Peyer's patch (tissue), 4 donors: Measurements from ENCODE around the gene PAX4.

Source experiments
- POLR2A ChIP-seq, 2 donors: fragments of 450-650 bp; IDR thresholded peaks; one replicate each; pipeline ENCODE4 v1.5.1; 2017; ENCODE audit warnings: antibody characterized with exemption in 2 of 2, mild to moderate bottlenecking in 2 of 2, moderate library complexity in 2 of 2
- TF ChIP-seq, protein P1 (sequence below), 6 experiments: fragments of 450-650 bp in 4 of 6; fragments of 200-600 bp in 2 of 6; sonication (generic) in 1 of 6; IDR thresholded peaks; one replicate each; pipeline ENCODE4 v1.5.1; 2017 to 2019; ENCODE audit warnings: antibody characterized with exemption in 6 of 6, mild to moderate bottlenecking in 3 of 6, moderate library complexity in 1 of 6

DNA sequence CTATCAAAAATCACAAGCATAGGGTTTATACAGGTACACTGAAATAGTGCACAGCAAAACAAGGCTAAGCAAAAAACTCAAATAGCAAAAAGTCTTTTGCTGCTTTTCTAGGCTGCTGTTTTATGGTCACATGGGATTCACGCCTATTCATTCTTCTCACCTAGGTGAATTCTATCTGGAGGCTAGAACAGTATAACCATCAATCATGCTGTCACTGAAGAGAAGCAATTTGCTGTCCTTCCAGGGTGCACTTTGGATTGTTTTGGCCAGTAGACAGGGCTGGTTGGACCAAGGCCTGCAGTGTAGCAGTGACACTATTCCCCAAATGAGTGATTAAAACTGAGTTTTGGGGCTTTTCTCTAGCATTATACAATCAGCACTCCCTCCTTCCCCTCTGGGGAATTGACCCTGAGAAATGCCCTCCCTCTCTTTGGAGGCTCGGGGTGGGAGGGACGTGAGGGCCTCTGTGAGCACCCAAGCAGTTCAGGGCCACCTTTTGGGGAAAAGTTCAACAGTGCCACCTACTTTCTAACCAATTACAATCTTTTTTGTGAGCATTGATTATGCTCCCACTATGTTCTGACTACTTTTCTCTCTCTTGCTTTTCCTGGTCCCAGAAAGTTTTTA lies 17.8 kb upstream of the PAX4 start:
- TF ChIP-seq, protein P1, sequence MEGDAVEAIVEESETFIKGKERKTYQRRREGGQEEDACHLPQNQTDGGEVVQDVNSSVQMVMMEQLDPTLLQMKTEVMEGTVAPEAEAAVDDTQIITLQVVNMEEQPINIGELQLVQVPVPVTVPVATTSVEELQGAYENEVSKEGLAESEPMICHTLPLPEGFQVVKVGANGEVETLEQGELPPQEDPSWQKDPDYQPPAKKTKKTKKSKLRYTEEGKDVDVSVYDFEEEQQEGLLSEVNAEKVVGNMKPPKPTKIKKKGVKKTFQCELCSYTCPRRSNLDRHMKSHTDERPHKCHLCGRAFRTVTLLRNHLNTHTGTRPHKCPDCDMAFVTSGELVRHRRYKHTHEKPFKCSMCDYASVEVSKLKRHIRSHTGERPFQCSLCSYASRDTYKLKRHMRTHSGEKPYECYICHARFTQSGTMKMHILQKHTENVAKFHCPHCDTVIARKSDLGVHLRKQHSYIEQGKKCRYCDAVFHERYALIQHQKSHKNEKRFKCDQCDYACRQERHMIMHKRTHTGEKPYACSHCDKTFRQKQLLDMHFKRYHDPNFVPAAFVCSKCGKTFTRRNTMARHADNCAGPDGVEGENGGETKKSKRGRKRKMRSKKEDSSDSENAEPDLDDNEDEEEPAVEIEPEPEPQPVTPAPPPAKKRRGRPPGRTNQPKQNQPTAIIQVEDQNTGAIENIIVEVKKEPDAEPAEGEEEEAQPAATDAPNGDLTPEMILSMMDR (IDR thresholded peaks at IDR 0.05), result no peak
- TF ChIP-seq POLR2A (IDR thresholded peaks at IDR 0.05), result no peak
